AG04449 (cell line): Measurements from ENCODE around the gene OSBPL6.

Source experiments
- CTCF ChIA-PET: fragments of 350-600 bp; formaldehyde crosslinking; extraction: SDS; loops from one replicate; lab custom pipeline; 2021; ENCODE audit warnings: antibody characterized with exemption; lab: Yijun Ruan, JAX
- POLR2A ChIA-PET: fragments of 400-600, 350-600 bp; formaldehyde crosslinking; extraction: SDS; loops from one replicate; lab custom pipeline; 2020; ENCODE audit warnings: antibody characterized with exemption, inconsistent platforms; lab: Yijun Ruan, JAX
- DNase-seq: peaks from one replicate; pipeline ENCODE4 v3.0.0-alpha.2; 2010; ENCODE audit warnings: low read depth, low spot score
- H3K4me3 ChIP-seq: 2 replicates; pipeline ENCODE4 v1.5.1; 2011; ENCODE audit warnings: low read depth, mild to moderate bottlenecking, control low read depth, low read length
- TF ChIP-seq, protein P1 (sequence below): IDR thresholded peaks from one replicate; pipeline ENCODE4 v1.5.1; 2011; ENCODE audit warnings: mild to moderate bottlenecking, moderate library complexity, low read length, control low read depth, inconsistent platforms; ENCODE audit not compliant: insufficient read depth; ENCODE audit errors: missing control alignments

Gene OSBPL6

DNA sequence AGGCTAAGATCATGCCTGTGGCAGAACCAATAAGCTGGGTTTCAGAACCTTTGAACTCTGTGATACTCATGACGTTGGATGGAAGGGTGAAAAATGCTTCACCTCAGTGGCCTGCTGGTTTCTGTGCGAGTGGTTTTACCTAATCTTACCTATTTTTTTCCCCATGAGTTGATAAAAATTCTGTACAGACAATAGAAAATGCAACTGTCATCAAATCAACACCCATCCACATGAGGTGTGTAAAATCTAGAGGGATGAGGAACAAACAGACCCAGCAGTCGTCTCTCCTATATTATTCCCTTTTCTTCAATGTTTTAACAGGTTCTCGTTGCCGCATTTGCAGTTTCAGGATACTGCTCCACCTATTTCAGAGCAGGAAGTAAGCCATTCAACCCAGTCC, 189.4 kb downstream of the OSBPL6 start:
- TF ChIP-seq, protein P1, sequence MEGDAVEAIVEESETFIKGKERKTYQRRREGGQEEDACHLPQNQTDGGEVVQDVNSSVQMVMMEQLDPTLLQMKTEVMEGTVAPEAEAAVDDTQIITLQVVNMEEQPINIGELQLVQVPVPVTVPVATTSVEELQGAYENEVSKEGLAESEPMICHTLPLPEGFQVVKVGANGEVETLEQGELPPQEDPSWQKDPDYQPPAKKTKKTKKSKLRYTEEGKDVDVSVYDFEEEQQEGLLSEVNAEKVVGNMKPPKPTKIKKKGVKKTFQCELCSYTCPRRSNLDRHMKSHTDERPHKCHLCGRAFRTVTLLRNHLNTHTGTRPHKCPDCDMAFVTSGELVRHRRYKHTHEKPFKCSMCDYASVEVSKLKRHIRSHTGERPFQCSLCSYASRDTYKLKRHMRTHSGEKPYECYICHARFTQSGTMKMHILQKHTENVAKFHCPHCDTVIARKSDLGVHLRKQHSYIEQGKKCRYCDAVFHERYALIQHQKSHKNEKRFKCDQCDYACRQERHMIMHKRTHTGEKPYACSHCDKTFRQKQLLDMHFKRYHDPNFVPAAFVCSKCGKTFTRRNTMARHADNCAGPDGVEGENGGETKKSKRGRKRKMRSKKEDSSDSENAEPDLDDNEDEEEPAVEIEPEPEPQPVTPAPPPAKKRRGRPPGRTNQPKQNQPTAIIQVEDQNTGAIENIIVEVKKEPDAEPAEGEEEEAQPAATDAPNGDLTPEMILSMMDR, result no peak
- ChIA-PET CTCF (interaction anchor here (2.0 to 2.1 kb wide), 2 partner anchors 11 to 31 kb away, joined by 6 to 9 read pairs; no protein-coding TSS in a partner anchor), POLR2A (no interaction called here)
- no peak overlapping the region for H3K4me3 ChIP-seq
- no peak for DNase-seq

DNA sequence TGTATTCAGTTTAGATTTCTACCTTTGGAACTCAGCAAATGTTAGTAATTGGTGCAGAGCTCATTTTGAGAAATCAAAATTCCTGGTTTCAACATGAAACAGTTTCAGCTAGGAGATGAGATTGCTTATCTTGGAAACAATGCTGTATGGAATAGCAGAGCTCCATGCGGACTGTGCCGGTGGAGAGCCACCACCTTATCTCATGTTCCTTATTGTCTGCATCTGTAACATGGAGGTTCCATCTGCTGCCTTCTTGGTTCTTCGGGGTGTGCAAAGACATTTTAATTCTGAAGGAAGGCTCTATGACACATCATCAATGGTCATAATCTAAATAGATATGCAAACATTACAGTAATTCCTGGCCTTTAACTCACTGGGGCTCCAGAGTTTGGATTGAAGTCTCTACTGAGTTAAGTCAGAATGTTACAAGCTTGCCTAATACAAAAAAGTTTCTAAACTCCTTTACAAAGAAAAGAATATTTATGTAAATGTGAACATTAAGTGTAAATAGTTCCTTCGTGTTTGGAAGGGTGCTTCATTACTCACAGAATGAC, 191.4 kb downstream of the OSBPL6 start:
- H3K4me3 ChIP-seq, result no peak overlapping the region
- POLR2A ChIA-PET, result no interaction called here
- DNase-seq, result no peak
- TF ChIP-seq, protein P1, result no peak
- CTCF ChIA-PET, result interaction anchor here (1.1 to 2.0 kb wide), 3 partner anchors 10 to 31 kb away, joined by 3 to 6 read pairs (median 4); no protein-coding TSS in a partner anchor

DNA sequence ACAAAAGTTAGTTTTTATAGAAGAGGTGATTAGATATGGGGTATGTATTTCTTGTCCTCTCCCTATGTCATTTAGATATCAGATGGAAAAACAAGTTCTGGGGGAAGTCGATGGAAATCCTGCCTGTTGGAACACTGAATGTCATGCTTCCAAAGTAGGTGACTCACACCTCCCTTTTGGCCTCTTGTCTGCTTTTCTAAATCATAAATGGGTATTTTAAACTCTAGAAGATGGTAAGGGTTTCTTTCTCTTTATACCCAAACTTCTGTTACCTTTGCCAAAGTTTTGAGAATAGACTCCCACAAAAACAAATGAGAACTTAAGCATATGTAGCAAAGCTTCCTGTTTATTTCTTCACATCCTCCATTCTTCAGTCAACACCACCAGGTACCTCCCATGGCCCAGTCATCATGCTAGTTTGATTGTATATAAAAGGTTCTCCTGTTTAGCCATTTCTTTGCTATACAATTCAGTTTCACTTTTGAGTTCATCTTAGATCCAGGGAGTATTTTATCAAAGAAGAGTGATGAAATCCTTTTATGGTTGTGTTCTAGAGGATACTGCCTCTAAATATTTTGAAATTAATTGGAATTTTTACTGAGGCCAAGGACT, 192.8 kb downstream of the OSBPL6 start:
- DNase-seq, result no peak
- POLR2A ChIA-PET, result no interaction called here
- TF ChIP-seq, protein P1, result no peak
- no peak overlapping the region for H3K4me3 ChIP-seq
- CTCF ChIA-PET, result no interaction called here

DNA sequence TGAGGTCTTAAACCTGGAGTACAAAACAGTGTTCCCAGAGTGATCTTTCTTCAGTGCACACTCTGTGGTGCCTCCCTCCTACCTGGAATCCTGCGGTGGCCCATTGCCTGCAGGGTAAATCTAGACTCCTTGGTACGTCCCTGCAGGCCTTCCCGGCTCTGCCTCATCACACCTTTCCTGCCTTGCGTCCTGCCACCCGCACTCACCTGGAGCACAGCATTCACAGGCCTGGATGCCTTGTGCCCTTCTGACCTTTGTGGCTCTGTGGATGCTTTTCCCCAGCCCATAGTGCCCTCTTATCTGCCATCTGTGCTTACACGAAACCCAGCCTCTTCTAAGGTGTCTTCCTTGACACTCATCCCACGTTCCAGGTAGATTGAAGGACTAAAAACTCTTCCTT, 194.0 kb downstream of the OSBPL6 start:
- ChIA-PET POLR2A (no interaction called here), CTCF (interaction anchor here (1.0 kb wide), 1 partner anchor 9 kb away, joined by 5 read pairs; no protein-coding TSS in a partner anchor)
- no peak overlapping the region for H3K4me3 ChIP-seq
- TF ChIP-seq, protein P1, result no peak
- DNase-seq, result no peak

DNA sequence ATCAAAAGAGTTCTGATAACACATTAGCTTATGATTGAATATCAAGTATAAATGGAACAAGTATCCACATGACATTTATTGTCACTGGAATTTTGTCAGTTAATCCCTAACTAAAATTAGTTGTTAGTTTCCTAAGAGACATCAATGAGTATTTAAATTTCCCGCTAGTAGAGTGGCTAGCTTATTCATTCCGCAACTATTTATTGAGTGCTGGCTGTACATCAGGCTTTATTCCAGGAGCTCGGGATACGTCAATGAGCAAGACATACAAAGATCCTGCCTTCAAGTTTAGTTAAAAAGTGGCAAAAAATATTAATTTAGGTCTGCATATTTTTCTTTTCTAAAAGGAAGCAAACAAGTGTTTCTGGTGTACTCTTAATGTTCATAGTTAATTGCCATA, 197.4 kb downstream of the OSBPL6 start:
- DNase-seq, result no peak
- ChIA-PET POLR2A (no interaction called here), CTCF (interaction anchor here (0.7 to 6.4 kb wide), 7 partner anchors 8 to 255 kb away, joined by 3 to 38 read pairs (median 3); no protein-coding TSS in a partner anchor)
- no peak overlapping the region for H3K4me3 ChIP-seq
- TF ChIP-seq, protein P1, result no peak

DNA sequence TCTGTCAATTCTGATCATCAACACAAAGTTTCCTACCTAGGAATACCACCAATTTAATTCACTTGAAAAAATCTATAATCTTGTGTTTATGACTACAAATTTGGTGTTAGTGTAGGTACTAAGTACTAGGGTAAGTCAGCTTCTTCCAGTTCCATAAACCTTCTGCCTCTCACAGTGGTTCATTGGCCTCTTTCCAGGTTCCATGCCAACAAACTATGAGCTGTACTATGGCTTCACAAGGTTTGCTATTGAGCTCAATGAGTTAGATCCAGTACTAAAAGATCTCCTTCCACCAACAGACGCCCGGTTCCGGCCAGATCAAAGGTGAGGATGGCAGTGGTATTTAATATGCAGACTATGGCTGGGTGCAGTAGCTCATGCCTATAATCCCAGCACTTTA, 197.9 kb downstream of the OSBPL6 start:
- ChIA-PET CTCF (interaction anchor here (0.7 to 6.4 kb wide), 6 partner anchors 8 to 256 kb away, joined by 3 to 38 read pairs (median 3); no protein-coding TSS in a partner anchor), POLR2A (no interaction called here)
- DNase-seq, result no peak
- H3K4me3 ChIP-seq, result no peak overlapping the region
- TF ChIP-seq, protein P1, result no peak
